T-helper 2 cell treated with Interferon-gamma antibody and Interleukin-4, amounts not matched to agents 100 ng/mL and 5 ng/mL, for 36 hours (primary cell): Measurements from ENCODE around the gene LUC7L2. TPM values are rescaled to one million over a fixed set of nuclear protein-coding genes. Genes with fewer than 3 reads are reported as not detected.
"Not testable (repeated sequence)": the region's sequence is repeated elsewhere in the genome, so short reads cannot be mapped to it uniquely, and the experiment has no call there.

ENCODE experiments used
- intact Hi-C: fragments of 100-400 bp; cut with micrococcal nuclease; formaldehyde crosslinking; loops from one replicate; pipeline ENCODE4 v1.15.1; 2023
- total RNA-seq: library from RNA; stranded (reverse); gene quantifications from 2 replicates; pipeline ENCODE4 v1.2.3, GENCODE V29; 2022

The LUC7L2 gene
- total RNA-seq, 1 donor from 2014 or later: 125 TPM

GRCh38 chr7:139389091-139389490 lies 29.4 kb downstream of the LUC7L2 start:
- intact Hi-C loops: no loop called here

- intact Hi-C loops: no loop called here
These were observed 30.1 kb downstream of the LUC7L2 start for GRCh38 chr7:139389774-139390173.

GRCh38 chr7:139393621-139394211 lies 34.0 kb downstream of the LUC7L2 start:
- intact Hi-C loops: no loop called here

- intact Hi-C loops: no loop called here
These were observed 34.8 kb downstream of the LUC7L2 start for GRCh38 chr7:139394540-139394939.

GRCh38 chr7:139396323-139396951 lies 36.7 kb downstream of the LUC7L2 start:
- intact Hi-C loops: no loop called here

DNA sequence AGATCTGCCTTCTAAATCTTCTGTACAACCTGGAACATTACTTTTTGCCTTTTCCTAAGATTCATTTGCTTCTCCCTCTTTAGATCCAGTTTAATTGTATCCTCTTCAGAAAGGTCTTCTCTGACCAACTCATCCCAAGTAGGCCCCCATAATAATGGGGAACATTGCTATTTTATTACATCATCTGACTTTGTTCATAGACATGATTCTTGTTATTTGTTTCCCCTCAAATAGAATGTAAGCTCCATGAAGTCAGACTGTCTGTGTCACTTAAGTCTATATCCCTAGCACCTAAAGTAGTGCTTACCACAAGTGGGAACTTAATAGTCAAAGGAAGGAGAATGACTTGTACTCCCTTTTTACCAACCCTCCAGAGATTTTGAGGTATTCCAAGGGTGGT lies 37.5 kb downstream of the LUC7L2 start:
- intact Hi-C loops: no loop called here

DNA sequence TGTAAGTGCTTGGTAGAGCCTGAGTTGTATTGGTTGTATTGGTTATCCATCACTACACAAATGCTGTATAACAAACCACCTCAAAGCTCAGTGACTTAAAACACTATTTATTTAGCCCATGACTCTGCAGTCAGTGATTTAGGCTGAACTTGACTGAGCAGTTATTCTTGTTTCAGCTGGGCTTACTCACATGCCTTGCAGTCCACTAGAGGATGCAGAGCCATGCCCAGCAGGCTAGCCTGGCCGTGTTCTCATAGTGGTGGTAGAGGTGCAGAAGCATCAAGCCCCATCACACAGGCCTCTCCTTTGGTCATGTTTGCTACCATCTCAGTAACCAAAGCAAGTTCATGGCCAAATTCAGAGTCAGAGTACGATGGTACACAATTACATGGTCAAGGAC lies 43.9 kb downstream of the LUC7L2 start:
- intact Hi-C loops: no loop called here

GRCh38 chr7:139407555-139407954 lies 47.9 kb downstream of the LUC7L2 start:
- intact Hi-C loops: no loop called here

GRCh38 chr7:139414743-139415402 lies 55.2 kb downstream of the LUC7L2 start:
- intact Hi-C loops: not testable (repeated sequence)

GRCh38 chr7:139416405-139416804 lies 56.7 kb downstream of the LUC7L2 start:
- intact Hi-C loops: no loop called here

DNA sequence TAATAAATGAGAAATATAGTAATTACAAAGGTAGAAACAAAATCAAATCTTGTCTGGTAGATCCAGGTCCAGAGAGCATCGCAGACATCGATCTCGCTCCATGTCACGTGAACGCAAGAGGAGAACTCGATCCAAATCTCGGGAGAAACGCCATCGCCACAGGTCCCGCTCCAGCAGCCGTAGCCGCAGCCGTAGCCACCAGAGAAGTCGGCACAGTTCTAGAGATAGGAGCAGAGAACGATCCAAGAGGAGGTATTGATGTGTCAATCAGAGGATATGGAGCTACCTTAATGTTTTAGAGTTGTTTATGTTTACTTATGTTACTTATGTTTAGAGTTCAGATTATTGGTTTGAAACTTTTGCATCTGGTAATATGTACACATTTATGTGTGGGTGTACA lies 57.8 kb downstream of the LUC7L2 start:
- intact Hi-C loops: no loop called here

- intact Hi-C loops: no loop called here
These were observed 61.4 kb downstream of the LUC7L2 start for GRCh38 chr7:139421123-139421522.

GRCh38 chr7:139422126-139422525 lies 62.4 kb downstream of the LUC7L2 start:
- intact Hi-C loops: no loop called here

GRCh38 chr7:139423091-139423490 lies 63.4 kb downstream of the LUC7L2 start:
- intact Hi-C loops: no loop called here

DNA sequence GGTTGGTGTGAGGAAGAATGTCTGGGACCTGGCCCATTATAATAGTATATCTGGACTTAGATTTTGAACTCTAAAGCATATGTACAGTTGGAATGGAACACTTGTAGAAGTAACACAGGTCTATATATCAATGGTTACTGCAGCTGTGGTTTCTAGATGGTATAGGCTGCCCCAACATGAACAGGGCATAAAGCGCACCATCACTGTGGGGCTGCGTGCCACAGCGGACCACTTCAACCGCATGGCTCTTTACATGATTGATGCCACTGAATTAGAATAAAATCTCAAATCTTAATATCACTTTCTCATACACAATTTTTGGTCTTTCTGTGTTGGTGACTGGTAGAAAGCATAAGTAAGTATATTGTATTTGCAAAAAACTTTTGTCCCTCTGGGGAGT lies 64.3 kb downstream of the LUC7L2 start:
- intact Hi-C loops: no loop called here

DNA sequence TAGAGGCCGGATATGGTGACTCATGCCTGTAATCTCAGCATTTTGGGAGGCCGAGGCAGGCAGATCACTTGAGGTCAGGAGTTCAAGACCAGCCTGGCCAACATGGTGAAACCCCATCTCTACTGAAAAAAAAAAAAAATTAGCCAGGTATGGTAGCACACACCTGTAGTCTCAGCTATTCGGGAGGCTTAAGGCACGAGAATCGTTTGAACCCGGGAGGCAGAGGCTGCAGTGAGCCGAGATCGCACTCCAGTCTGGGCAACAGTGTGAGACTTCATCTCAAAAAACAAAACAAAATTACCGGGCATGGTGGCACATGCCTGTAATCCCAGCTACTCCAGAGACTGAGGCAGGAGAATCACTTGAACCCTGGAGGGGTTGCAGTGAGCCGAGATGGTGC lies 66.0 kb downstream of the LUC7L2 start:
- intact Hi-C loops: not testable (repeated sequence)

DNA sequence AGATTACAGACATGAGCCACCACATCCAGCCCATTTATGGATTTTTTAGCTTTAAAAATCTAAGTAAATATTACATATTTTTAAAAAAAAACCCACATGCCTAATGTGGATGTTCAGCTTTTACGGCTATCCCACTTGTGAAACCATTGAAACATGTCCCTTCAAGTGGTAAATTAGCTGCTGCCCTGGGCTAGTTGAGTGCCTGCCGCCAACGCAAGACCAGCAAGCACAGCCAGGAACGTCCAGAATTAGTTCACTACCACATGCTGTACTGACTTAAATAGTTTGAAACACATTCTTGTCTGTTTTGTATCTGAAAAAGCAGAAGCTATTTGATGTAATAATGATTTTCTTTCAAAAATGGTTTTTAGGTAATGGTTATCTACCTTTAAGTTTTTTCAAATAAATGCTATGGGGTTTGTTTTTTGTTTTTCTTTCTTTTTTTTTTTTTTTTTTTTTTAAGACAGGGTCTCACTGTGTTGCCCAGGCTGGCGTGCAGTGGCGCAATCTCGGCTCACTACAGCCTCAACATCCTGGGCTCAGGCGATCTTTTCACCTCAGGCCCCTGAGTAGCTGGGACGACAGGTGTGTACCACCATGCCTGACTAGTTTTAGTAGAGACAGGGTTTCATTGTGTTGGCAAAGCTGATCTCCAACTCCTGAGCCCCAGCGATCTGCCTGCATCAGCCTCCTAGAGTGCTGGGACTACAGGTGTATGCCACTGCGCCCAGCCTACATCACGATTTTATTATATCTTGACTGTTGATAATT lies 66.7 kb downstream of the LUC7L2 start:
- intact Hi-C loops: no loop called here

DNA sequence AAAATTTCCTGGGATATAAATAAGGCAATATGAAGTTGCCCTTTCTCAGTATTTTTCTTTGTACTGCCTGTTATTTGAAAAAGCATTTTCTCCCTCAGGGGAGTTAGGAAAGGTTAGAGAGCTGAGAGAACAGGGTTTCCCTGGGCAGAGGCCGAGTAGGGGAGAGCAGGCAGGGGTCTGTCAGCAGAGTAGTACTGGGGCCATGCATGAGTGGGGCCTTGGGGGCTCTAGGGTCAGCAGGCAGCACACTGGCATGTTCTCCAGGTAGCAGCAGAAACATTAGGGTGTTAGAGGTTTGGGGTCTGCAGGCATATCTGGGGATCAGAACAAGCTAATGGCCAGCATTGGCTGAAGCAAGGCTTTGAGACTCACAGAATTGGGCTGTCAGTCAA lies 67.3 kb downstream of the LUC7L2 start:
- intact Hi-C loops: no loop called here

GRCh38 chr7:139427788-139428187 lies 68.1 kb downstream of the LUC7L2 start:
- intact Hi-C loops: no loop called here

GRCh38 chr7:139429735-139430134 lies 70.0 kb downstream of the LUC7L2 start:
- intact Hi-C loops: not testable (repeated sequence)

DNA sequence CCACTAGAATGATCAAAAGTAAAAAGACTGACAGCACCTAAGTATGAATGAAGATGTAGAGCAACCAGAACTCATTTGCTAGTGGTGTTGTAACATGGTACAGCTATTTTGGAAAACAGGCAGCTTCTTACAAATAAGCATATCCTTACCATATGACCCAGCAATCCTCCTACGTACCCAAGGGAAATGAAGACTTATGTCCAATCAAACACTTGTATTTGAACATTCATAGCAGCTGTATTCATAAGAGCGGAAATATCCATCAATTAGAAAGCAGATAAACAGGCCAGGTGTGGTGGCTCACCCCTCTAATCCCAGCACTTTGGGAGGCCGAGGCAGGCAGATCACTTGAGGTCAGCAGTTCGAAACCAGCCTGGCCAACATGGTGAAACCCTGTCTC lies 70.7 kb downstream of the LUC7L2 start:
- intact Hi-C loops: no loop called here

- intact Hi-C loops: no loop called here
These were observed 71.3 kb downstream of the LUC7L2 start for GRCh38 chr7:139431010-139431409.
